Activated naive CD4-positive, alpha-beta T cell treated with Interleukin-2 at 50 U/mL for 16 hours (primary cell): ENCODE measurements around the gene ADAM10.

Source experiments
- DNase-seq: peaks from one replicate; pipeline ENCODE4 v3.0.0-alpha.2; 2020

ADAM10 gene

DNA sequence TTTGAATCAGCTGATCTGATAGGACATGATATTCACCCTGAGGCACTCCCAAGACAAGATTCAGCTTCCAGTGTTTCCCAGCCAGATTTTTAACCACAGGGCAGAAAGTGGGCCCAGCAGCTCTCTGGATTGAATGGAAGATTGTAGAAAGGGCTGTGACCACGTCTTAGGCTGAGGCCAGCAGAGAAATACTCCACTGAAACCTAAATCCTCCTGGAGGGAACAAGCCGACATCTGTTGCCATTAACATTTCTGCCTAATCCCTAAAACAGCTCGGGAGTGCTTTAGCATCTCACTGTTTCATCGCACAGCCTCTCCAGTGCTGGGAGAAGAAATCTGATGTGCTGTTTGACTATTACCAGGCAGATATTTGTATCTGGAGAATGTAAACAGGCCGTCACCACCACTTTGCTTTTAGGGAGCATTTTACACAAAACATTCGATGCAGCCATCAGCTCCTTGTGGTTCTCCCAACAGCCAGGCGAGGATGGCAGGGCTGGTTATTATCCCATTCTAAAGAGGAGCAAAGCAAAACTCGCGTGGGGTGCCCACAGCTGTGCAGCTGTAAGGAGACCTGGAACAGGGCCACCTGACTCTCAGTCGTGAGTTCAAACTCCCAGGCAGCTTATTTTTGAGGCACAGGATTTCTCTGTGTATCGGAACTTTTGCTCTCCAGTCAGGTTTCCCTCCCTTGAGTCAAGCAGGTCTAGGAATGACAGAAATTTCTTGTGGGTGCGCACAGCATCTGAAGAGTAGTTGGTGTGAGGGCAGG is 200.3 kb downstream of the ADAM10 start:
- DNase-seq, result no peak

DNA sequence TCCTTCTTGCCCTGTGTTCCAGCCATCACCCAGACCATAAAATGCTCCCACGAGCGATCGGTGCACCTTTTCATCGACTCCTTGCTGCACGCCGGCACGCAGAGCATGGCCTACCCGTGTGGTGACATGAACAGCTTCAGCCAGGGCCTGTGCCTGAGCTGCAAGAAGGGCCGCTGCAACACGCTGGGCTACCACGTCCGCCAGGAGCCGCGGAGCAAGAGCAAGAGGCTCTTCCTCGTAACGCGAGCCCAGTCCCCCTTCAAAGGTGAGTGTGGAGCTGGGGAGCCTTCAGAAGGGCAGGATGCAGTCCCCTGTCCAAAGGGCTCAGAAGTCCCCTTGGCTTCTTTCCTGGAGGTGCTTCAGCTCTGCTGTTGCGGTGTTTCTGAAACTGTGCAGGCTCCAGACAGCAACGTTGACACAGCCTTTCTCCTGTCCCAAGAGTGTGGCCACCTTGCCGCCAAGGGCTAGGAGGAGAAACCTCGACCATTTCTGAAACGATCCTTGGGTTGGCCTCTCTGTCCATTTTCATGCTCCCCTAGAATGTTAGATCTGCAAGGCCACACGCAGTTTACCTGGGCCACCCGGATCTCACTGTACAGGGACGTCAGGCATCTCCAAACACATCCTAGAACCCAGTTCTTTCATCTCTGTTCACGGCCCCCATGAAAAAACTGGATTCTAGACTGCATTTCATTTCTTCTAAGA is 201.0 kb downstream of the ADAM10 start:
- DNase-seq, result no peak

DNA sequence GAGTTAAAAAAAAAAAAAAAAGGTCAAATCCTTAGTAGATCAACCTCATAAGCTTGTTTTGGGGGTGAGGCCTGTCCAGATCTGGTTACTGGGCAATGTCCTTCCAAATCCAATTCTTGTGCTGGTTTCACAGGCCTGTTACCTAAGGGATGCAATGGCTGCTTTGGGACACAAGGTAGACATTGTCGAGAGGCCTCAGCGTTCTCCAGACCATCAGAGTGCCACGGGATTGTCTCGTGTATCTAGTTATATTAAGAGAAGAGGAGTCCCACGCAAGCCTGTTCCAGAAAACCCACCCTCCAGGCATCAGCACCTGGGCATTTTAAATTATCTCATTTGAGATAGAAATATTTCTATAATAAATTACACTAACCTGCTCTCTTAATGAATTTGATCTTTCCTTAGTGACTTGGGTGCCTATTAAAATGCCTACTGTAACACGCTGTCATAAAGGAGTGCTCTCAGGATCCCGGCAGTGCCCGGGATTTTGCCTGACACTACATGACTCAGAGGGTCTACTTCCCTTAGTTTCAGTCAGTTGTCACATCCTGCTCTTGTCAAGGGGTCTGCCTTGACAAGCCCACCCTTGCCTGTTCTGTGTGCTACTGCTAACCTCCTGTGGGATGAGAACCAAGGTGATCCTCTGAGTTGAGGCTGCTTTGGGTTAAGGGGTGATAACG is 201.7 kb downstream of the ADAM10 start:
- DNase-seq, result no peak

DNA sequence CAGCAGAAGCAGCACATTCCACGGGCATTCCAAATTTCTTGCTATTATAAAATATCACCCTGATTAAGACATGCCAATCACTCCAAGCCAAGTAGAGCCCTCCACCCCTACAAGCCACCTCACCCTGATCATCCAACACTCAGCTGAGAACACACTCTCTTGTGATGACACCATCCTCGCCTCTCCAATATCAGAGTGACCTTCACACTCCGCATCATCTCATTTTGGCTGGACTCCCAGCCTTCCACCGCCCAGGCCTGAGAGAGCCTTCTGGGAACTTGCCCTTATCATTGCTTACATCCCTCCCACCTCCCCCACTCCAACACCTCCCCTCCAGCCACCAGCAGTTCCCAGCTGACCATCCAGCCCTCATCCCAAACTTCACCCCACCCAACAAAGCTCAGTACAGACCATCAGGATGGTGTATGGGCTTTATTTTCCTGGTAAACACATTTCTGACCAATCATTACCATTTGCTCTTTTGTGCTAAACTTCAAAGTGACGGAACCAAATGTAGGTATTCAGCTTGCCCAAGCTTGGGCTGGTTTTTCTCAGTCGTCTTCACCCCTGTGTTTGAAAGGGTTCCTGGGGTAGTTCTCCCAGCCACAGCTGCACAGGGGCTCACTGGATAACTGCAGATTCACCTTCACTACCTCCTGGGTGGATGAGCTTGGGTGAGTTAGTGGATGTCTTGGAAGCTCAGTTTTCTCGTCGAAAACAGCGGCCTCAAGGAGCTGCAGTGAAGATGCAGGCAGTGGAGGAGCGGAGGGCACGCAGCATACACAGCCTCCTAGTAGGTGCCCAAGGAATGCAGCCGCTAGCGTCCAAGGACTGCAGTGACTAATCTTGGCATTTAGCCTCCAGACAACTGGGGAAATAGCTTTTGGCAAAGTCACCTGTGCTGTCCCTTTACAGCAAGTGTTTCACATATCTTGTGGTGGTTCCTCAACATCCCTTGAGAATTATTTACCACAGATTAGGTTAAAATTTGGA is 202.6 kb downstream of the ADAM10 start:
- DNase-seq, result no peak

DNA sequence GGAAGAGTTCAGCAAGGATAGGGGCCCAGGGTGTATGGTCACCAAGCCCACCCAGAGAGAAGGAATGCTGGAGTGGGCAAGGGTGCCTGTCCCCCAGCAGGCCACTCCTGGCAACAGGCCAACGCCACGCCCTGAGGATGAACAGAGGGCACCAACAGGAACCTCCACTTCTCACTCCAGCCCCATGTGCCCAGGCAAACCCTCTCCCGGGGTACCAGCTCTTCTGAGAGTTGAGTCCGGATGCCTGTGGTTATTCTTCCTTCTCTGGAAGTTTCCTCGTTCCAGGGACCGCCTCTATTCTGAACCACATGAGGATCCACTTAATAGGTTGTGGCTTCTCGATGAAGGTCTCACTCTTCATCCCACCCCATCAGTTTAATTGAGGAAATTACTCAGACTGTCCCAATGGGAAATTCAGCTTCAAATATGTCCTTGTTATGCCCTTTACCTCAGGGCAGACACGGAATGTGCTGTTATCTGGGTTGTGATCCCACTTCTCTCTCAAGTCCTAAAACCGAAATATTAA is 203.4 kb downstream of the ADAM10 start:
- no peak for DNase-seq

DNA sequence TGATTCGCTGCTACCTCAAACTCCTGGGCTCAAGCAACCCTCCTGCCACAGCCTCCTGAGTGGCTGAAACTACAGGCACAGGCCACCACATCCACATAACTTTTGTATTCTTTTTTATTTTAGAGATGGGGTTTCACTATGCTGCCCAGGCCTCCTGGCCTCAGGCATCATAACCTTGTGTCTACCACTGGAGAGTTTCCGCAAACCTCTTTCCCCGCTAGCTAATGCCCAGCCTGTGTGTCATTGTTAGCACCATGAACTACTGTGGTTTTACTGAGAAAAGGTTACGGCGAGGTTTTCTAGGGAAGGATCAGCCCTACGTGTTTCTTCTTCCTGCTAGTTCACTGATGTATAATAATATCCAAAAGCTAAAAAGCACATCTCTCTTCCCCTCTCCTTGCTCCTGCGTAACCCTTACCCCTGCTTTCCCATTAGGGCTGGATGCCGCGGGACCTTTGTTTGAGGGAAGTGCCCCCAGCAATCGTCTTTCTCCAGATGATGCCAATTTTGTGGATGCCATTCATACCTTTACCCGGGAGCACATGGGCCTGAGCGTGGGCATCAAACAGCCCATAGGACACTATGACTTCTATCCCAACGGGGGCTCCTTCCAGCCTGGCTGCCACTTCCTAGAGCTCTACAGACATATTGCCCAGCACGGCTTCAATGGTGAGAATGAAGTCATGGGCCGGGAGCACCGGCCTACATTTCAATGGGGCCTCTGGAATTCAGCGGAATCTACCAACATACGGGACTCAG is 204.0 kb downstream of the ADAM10 start:
- peak; percentile 16 for DNase-seq

DNA sequence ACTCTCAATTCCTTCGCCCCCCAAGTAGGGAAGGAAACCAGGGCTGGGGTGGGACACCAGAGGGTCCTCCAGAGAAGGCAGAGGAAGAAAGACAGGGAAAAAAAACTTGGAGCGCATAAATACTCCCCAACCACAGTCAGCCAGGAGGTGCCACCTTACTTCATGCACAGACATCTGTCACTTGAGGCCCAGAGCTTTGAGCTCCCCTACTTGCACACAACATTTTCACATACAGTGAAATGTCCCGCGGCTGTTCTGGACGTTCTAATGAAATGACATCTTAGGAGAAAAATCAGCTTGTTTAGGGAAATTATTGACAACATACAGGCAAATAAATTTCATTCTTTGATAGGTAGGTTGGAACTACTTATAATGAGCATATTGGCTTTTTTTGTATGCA is 204.8 kb downstream of the ADAM10 start:
- no peak for DNase-seq

DNA sequence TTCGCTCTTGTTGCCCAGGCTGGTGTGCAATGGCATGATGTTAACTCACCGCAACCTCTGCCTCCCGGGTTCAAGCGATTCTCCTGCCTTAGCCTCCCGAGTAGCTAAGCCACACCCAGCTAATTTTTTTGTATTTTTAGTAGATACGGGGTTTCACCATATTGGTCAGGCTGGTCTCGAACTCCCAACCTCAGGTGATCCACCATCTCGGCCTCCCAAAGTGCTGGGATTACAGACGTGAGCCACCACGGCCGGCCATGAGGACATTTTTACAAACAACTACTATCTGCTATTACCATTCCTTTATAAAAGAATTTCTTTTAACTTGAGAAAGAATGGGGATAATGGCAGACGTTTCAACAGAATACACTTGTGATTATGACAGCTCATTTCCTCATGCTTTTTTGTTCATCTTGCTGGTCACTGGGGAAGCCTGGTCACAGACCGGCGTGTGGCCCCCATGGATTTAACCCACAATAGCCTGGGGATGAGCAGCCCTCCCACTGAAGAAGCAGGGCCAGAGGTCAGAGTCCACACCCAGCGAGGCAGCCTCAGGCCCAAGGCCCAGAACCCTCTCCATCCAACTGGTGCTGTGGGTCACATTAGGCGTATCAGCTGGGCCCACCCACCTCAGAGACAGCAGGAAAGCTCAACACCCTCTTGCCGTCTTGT is 205.7 kb downstream of the ADAM10 start:
- no peak for DNase-seq

DNA sequence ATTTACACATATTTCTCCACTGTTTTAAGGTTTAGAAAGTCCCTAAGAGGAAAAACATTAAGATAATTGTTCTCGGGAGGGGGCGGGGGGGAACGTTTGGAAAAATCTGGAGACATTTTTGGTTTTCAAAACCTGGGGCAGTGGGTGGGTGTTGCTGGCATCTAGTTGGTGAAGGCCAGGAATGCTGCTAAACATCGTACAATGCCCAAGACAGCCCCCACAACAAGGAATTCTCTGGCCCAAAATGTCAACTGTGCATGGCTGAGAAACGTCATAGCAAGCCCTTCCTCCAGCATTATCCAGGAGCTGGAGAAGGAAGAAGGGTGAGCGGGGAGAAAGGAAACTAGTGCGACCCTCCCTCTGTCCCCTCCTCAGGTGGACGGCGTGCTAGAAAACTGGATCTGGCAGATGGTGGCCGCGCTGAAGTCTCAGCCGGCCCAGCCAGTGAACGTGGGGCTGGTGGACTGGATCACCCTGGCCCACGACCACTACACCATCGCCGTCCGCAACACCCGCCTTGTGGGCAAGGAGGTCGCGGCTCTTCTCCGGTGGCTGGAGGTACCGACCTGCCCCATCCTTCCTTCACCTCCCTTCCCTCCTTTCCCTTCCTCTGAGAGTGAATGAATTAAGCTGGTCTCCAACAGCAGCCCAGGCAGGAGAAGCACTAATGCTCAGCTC is 208.0 kb downstream of the ADAM10 start:
- no peak for DNase-seq

DNA sequence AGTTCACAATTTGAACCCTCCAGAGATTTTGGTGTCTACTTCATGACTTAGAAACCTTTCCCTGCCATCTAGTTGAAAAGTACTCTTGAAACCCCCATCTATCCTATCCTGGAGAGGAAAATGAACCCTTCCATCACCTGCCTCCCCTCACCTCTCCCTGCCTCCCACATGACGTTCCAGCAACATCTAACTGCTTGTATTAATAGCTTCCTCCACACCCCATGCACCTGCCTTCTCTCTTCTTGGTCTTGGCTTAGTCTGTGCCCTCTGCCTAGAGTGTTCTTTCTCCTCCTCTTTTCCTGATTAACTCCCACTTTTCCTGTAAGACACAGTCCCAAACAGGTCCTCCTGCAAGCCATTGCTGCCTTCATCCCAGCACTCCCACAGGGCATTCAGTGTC is 210.0 kb downstream of the ADAM10 start:
- DNase-seq, result no peak

DNA sequence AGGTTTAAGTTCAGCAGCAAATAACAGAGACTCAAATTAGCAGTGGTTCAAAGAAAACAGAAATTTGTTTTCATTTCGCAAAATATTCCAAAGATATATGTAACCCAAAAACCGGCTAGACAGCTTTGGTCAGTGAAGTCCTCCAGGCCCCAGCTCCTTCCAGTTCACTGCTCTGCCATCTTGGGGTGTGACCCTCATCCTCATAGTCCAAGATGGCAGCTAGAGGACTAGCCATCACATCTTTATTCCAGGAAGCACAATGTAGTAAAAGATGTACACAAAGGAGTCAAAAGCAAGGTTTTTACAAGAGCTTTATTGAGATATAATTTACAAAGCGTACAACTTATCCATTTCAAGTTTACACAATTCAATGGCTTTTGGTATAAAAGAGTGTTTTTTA is 210.6 kb downstream of the ADAM10 start:
- no peak for DNase-seq
